ENCODE data around the gene C16orf89.

- TF ChIP-seq, protein P1, sequence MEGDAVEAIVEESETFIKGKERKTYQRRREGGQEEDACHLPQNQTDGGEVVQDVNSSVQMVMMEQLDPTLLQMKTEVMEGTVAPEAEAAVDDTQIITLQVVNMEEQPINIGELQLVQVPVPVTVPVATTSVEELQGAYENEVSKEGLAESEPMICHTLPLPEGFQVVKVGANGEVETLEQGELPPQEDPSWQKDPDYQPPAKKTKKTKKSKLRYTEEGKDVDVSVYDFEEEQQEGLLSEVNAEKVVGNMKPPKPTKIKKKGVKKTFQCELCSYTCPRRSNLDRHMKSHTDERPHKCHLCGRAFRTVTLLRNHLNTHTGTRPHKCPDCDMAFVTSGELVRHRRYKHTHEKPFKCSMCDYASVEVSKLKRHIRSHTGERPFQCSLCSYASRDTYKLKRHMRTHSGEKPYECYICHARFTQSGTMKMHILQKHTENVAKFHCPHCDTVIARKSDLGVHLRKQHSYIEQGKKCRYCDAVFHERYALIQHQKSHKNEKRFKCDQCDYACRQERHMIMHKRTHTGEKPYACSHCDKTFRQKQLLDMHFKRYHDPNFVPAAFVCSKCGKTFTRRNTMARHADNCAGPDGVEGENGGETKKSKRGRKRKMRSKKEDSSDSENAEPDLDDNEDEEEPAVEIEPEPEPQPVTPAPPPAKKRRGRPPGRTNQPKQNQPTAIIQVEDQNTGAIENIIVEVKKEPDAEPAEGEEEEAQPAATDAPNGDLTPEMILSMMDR (conservative IDR thresholded peaks at IDR 0.05): no peak
- no peak for TF ChIP-seq EZH2 (IDR thresholded peaks at IDR 0.05; ENCODE audit: low read depth)
These were observed at the start of gene C16orf89 for GRCh38 chr16:5065813-5066212.

Measured in PC-9 (cell line).